Measurements from ENCODE around the gene RALGAPA1.

RALGAPA1 gene

GRCh38 chr14:35543006-35543405, 266.1 kb downstream of the RALGAPA1 start:
- Histone ChIP-seq H3K4me2 (ENCODE audit: low read length) (no peak overlapping the region), H3K27me3 (ENCODE audit: control insufficient read depth, low read length) (no peaks in the 10 kb centered on the region), H3K9me2 (replicated peaks; ENCODE audit: control insufficient read depth, low read length) (no peaks in the 10 kb centered on the region), H4K20me1 (ENCODE audit: control insufficient read depth, insufficient read depth, low read depth, low read length) (no peaks in the 10 kb centered on the region), H3K27ac (ENCODE audit: low read depth, low read length) (no peak overlapping the region), H3K4me1 (ENCODE audit: control insufficient read depth, low read length) (peaks cover 4% of the 10 kb centered on the region; the same call in 1 of the 2 replicates), H3F3A (ENCODE audit: control insufficient read depth, insufficient read depth) (no peaks in the 10 kb centered on the region), H3K4me3 (ENCODE audit: low read length) (no peak overlapping the region), H3K9me3 (ENCODE audit: control insufficient read depth, insufficient read depth, low read length) (no peaks in the 10 kb centered on the region), H3K36me3 (ENCODE audit: control insufficient read depth, low read length) (no peaks in the 10 kb centered on the region), H3K79me2 (ENCODE audit: control insufficient read depth, low read length) (no peaks in the 10 kb centered on the region)
- TF ChIP-seq, protein P1, sequence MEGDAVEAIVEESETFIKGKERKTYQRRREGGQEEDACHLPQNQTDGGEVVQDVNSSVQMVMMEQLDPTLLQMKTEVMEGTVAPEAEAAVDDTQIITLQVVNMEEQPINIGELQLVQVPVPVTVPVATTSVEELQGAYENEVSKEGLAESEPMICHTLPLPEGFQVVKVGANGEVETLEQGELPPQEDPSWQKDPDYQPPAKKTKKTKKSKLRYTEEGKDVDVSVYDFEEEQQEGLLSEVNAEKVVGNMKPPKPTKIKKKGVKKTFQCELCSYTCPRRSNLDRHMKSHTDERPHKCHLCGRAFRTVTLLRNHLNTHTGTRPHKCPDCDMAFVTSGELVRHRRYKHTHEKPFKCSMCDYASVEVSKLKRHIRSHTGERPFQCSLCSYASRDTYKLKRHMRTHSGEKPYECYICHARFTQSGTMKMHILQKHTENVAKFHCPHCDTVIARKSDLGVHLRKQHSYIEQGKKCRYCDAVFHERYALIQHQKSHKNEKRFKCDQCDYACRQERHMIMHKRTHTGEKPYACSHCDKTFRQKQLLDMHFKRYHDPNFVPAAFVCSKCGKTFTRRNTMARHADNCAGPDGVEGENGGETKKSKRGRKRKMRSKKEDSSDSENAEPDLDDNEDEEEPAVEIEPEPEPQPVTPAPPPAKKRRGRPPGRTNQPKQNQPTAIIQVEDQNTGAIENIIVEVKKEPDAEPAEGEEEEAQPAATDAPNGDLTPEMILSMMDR (IDR thresholded peaks at IDR 0.05; ENCODE audit: low read depth, low read length, poor library complexity, severe bottlenecking) = no peak
- no peak for TF ChIP-seq EZH2phosphoT487 (IDR thresholded peaks at IDR 0.05; ENCODE audit: borderline replicate concordance, low read length)

GRCh38 chr14:35539969-35540368, 269.1 kb downstream of the RALGAPA1 start:
- peaks cover 4% of the 10 kb centered on the region for H3K27me3 ChIP-seq (ENCODE audit: control insufficient read depth, low read length)
- H3K4me3 ChIP-seq (ENCODE audit: low read length) = no peak overlapping the region
- TF ChIP-seq, protein P1 (IDR thresholded peaks at IDR 0.05; ENCODE audit: low read depth, low read length, poor library complexity, severe bottlenecking) = no peak
- TF ChIP-seq EZH2phosphoT487 (IDR thresholded peaks at IDR 0.05; ENCODE audit: borderline replicate concordance, low read length) = no peak
- no peaks in the 10 kb centered on the region for H3K36me3 ChIP-seq (ENCODE audit: control insufficient read depth, low read length)
- H3K9me2 ChIP-seq (replicated peaks; ENCODE audit: control insufficient read depth, low read length) = no peaks in the 10 kb centered on the region
- peaks cover 3% of the 10 kb centered on the region for H3F3A ChIP-seq (ENCODE audit: control insufficient read depth, insufficient read depth)
- H3K9me3 ChIP-seq (ENCODE audit: control insufficient read depth, insufficient read depth, low read length) = no peaks in the 10 kb centered on the region
- H3K4me2 ChIP-seq (ENCODE audit: low read length) = no peak overlapping the region
- no peak overlapping the region for H3K27ac ChIP-seq (ENCODE audit: low read depth, low read length)
- H4K20me1 ChIP-seq (ENCODE audit: control insufficient read depth, insufficient read depth, low read depth, low read length) = no peaks in the 10 kb centered on the region
- H3K79me2 ChIP-seq (ENCODE audit: control insufficient read depth, low read length) = no peaks in the 10 kb centered on the region
- peaks cover 5% of the 10 kb centered on the region for H3K4me1 ChIP-seq (ENCODE audit: control insufficient read depth, low read length)

- Histone ChIP-seq H3F3A (ENCODE audit: control insufficient read depth, insufficient read depth) (peaks cover 3% of the 10 kb centered on the region), H3K4me1 (ENCODE audit: control insufficient read depth, low read length) (peaks cover 16% of the 10 kb centered on the region), H3K27ac (ENCODE audit: low read depth, low read length) (no peak overlapping the region), H3K9me3 (ENCODE audit: control insufficient read depth, insufficient read depth, low read length) (no peaks in the 10 kb centered on the region), H3K27me3 (ENCODE audit: control insufficient read depth, low read length) (peaks cover 40% of the 10 kb centered on the region), H3K4me3 (ENCODE audit: low read length) (no peak overlapping the region), H3K36me3 (ENCODE audit: control insufficient read depth, low read length) (no peaks in the 10 kb centered on the region), H3K4me2 (ENCODE audit: low read length) (no peak overlapping the region), H4K20me1 (ENCODE audit: control insufficient read depth, insufficient read depth, low read depth, low read length) (no peaks in the 10 kb centered on the region), H3K9me2 (replicated peaks; ENCODE audit: control insufficient read depth, low read length) (no peaks in the 10 kb centered on the region), H3K79me2 (ENCODE audit: control insufficient read depth, low read length) (no peaks in the 10 kb centered on the region)
- no peak for TF ChIP-seq EZH2phosphoT487 (IDR thresholded peaks at IDR 0.05; ENCODE audit: borderline replicate concordance, low read length)
- TF ChIP-seq, protein P1 (IDR thresholded peaks at IDR 0.05; ENCODE audit: low read depth, low read length, poor library complexity, severe bottlenecking) = no peak
Observed at GRCh38 chr14:35535483-35536112, 273.5 kb downstream of the RALGAPA1 start.

Measured in DOHH2 (cell line).